ENCODE data around the gene DOCK6. TPM values are rescaled to one million over a fixed set of nuclear protein-coding genes. Genes with fewer than 3 reads are reported as not detected.
A peak's percentile ranks its signal among the peaks of the same experiment; 100 is the strongest.

Gene DOCK6, protein sequence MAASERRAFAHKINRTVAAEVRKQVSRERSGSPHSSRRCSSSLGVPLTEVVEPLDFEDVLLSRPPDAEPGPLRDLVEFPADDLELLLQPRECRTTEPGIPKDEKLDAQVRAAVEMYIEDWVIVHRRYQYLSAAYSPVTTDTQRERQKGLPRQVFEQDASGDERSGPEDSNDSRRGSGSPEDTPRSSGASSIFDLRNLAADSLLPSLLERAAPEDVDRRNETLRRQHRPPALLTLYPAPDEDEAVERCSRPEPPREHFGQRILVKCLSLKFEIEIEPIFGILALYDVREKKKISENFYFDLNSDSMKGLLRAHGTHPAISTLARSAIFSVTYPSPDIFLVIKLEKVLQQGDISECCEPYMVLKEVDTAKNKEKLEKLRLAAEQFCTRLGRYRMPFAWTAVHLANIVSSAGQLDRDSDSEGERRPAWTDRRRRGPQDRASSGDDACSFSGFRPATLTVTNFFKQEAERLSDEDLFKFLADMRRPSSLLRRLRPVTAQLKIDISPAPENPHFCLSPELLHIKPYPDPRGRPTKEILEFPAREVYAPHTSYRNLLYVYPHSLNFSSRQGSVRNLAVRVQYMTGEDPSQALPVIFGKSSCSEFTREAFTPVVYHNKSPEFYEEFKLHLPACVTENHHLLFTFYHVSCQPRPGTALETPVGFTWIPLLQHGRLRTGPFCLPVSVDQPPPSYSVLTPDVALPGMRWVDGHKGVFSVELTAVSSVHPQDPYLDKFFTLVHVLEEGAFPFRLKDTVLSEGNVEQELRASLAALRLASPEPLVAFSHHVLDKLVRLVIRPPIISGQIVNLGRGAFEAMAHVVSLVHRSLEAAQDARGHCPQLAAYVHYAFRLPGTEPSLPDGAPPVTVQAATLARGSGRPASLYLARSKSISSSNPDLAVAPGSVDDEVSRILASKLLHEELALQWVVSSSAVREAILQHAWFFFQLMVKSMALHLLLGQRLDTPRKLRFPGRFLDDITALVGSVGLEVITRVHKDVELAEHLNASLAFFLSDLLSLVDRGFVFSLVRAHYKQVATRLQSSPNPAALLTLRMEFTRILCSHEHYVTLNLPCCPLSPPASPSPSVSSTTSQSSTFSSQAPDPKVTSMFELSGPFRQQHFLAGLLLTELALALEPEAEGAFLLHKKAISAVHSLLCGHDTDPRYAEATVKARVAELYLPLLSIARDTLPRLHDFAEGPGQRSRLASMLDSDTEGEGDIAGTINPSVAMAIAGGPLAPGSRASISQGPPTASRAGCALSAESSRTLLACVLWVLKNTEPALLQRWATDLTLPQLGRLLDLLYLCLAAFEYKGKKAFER (N-terminal part only)
- total RNA-seq, result 3.9 and 5.3 TPM in 2 replicates

DNA sequence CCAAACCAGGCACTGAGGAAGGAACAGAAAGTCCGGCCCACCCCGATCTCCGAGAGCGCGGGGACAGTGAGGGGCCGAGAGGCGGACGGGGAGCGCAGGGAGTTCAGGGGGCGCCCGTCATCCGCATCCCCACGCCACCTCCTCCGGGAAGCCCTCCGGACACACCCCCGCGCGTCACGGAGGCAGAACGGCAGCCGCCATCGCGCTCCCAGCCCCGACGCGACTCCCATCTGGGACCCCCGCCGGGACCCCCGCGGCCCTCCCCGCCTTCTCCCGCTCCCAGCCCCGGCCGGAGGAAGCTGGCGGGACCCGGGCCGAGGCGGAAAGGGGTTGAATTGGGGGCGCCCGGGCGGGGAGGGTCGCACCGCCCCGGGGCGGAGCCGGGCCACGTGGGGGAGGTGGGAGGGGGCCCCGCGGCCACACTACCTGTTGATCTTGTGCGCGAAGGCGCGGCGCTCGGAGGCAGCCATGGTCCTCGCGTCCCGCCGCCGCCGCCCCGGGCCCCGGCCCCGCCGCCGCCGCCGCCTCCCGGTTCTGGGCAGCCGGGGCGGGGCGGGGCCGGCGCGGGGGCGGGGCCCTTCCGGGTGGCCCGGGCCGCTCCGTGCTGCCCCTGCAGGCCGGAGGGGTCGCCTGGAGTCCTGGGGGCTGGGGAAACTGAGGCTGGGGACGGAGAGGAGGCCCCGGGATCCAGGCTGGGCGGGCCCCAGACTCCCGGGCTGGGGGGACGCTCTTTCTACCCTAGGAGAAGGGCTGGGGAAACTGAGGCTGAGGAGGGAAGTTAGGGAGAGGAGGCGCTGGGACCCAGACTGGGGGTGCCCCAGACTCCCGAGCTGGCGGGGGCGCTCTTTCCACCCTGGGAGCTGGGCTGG, at the start of gene DOCK6:
Gene DOCK6, minus strand, starts transcription at position 554 of the 869 bp plus-strand sequence. Its CDS starts 84 bp downstream, at position 470.
- no peak within 1 kb of the TSS for H3K27ac Mint-ChIP-seq
- H3K9me3 Mint-ChIP-seq, result no peaks in the 10 kb centered on the region
- H3K4me1 Mint-ChIP-seq (ENCODE audit: low read depth), result peaks cover 2% of the 10 kb centered on the region
- intact Hi-C loops (cut with micrococcal nuclease), result no loop called here
- DNase-seq (ENCODE audit: low spot score), result no peak
- peak within 1 kb of the TSS; percentile 58 for H3K4me3 Mint-ChIP-seq (ENCODE audit: low read depth)
- H3K36me3 Mint-ChIP-seq (ENCODE audit: low read depth), result no peaks in the 10 kb centered on the region
- peaks cover 46% of the 10 kb centered on the region for H3K27me3 Mint-ChIP-seq (ENCODE audit: low read depth)

DNA sequence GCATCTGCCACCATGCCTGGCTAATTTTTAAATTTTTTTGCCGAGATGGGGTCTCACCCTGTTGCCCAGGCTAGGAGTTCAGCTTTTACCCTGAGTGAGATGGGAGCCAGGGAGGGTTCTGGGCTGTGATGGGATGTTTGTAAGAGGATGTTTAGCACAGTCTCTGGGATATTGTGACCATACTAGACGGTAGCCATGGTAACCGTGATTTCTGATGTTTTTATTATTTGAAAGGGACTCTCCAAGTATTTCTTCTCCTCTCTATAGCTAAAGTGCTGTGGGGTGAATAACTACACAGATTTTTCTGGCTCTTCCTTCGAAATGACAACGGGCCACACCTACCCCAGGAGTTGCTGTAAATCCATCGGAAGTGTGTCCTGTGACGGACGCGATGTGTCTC, 44.0 kb upstream of the DOCK6 start:
- no peak for DNase-seq (ENCODE audit: low spot score)
- H3K4me3 Mint-ChIP-seq (ENCODE audit: low read depth), result no peak overlapping the region
- no peak overlapping the region for H3K27ac Mint-ChIP-seq
- intact Hi-C loops (cut with micrococcal nuclease), result no loop called here
- H3K4me1 Mint-ChIP-seq (ENCODE audit: low read depth), result no peaks in the 10 kb centered on the region
- no peaks in the 10 kb centered on the region for H3K36me3 Mint-ChIP-seq (ENCODE audit: low read depth)
- H3K9me3 Mint-ChIP-seq, result no peaks in the 10 kb centered on the region
- H3K27me3 Mint-ChIP-seq (ENCODE audit: low read depth), result peaks cover 3% of the 10 kb centered on the region

DNA sequence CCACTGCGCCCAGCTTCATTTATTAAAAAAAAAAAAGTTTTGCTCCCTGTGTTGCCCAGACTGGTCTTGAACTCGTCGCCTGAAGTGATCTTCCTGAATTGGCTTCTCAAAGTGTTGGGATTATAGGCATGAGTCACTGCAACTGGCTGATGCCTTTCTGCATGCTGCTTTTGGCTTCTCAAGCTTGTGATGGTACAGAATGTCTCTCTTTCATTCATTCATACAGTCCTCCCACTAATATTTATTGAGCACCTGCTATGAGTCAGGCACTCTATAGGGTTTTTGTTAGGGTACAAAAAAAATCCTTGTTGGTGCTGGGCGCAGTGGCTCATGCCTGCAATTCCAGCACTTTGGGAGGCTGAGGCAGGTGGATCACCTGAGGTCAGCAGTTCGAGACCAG, 42.6 kb upstream of the DOCK6 start:
- H3K27ac Mint-ChIP-seq, result no peak overlapping the region
- intact Hi-C loops (cut with micrococcal nuclease), result no loop called here
- no peak overlapping the region for H3K4me3 Mint-ChIP-seq (ENCODE audit: low read depth)
- peaks cover 3% of the 10 kb centered on the region for H3K27me3 Mint-ChIP-seq (ENCODE audit: low read depth)
- H3K9me3 Mint-ChIP-seq, result no peaks in the 10 kb centered on the region
- DNase-seq (ENCODE audit: low spot score), result no peak
- no peaks in the 10 kb centered on the region for H3K36me3 Mint-ChIP-seq (ENCODE audit: low read depth)
- no peaks in the 10 kb centered on the region for H3K4me1 Mint-ChIP-seq (ENCODE audit: low read depth)

DNA sequence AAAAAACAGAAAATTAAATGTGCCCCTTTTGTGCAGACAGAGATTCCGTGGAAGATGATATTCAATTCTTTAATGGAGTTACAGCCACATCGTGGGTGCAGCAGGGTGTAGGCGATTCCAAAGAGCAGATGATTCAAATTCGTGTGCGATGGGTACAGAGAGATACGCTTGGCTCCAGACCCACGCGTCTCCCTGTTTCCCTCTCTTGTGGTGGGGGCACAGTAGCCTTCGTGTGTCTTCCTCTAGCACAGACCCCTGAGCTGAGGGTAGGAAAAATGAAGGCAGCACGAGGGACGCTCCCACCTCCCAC, 38.4 kb upstream of the DOCK6 start:
- H3K27me3 Mint-ChIP-seq (ENCODE audit: low read depth), result peaks cover 9% of the 10 kb centered on the region
- H3K27ac Mint-ChIP-seq, result no peak overlapping the region
- H3K36me3 Mint-ChIP-seq (ENCODE audit: low read depth), result no peaks in the 10 kb centered on the region
- no peak for DNase-seq (ENCODE audit: low spot score)
- H3K4me1 Mint-ChIP-seq (ENCODE audit: low read depth), result no peaks in the 10 kb centered on the region
- intact Hi-C loops (cut with micrococcal nuclease), result no loop called here
- H3K4me3 Mint-ChIP-seq (ENCODE audit: low read depth), result no peak overlapping the region
- no peaks in the 10 kb centered on the region for H3K9me3 Mint-ChIP-seq

DNA sequence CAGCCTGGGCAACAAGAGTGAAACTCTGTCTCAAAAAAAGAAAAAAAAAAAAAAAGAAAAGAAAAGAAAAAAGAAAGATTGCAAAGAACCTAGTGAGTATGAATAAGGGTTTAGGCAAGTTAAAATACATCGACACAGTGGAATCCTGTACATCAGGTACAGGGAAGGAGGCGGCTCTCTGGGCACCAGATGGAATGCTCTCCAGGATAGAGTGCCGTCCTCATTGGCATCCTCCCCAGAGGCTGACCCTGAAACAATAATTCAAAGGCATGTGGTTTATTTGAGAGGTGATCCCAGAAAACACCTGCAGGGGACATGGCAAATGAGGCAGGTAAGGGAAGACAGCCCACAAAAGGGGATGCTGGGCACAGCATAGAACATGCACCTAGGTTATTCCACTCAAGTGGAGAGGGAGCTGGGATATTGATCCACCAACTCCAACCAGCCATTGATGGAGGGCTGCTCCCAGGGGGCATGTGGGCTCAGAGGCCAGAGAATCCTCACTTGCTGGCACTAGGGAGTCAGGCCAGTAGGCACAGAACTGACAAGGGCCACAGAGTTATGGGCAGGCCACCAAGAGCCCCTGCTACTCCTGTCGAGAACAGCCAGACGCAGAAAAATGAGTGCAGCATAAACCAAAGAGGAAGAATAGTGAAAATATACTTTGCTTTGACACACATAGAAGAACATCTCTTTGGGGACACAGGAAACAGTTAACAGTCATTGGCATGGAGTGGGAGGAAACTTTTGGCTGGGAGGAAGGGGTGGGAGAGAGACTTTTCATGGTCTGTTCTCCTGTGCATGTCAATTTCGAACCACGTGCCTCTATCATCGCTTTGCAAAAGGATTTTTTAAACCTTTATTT, 37.9 kb upstream of the DOCK6 start:
- Mint-ChIP-seq H3K4me3 (ENCODE audit: low read depth) (no peak overlapping the region), H3K27me3 (ENCODE audit: low read depth) (peaks cover 11% of the 10 kb centered on the region), H3K9me3 (no peaks in the 10 kb centered on the region), H3K4me1 (ENCODE audit: low read depth) (no peaks in the 10 kb centered on the region), H3K27ac (no peak overlapping the region), H3K36me3 (ENCODE audit: low read depth) (no peaks in the 10 kb centered on the region)
- DNase-seq (ENCODE audit: low spot score), result no peak
- intact Hi-C loops (cut with micrococcal nuclease), result loop anchor here (5.0 to 10.0 kb wide), 2 partner anchors 37 to 75 kb away; partner anchors contain the start of genes RAB3D and SWSAP1

DNA sequence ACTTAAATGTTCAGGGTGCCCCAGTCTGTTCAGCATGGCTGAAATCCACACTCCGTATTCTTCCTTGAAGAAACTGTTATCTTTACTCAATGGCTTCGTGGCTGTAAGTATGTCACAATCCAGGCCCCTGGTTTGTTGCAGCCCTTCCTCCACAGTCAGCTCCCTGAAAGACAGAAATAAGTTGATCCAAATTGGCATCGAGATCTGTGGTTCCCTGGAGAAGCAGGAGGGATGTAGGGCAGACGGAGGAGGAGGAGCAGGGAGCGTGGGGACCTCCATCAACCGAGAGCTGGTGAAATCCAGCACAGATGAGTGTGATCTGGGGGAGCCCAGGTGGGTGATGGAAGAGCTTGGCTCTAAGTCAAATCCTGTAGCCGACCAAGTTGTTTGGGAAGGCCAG, 33.9 kb upstream of the DOCK6 start:
- Mint-ChIP-seq H3K4me3 (ENCODE audit: low read depth) (no peak overlapping the region), H3K27me3 (ENCODE audit: low read depth) (peaks cover 18% of the 10 kb centered on the region), H3K4me1 (ENCODE audit: low read depth) (peaks cover 9% of the 10 kb centered on the region), H3K9me3 (no peaks in the 10 kb centered on the region), H3K27ac (no peak overlapping the region), H3K36me3 (ENCODE audit: low read depth) (no peaks in the 10 kb centered on the region)
- DNase-seq (ENCODE audit: low spot score), result no peak
- intact Hi-C loops (cut with micrococcal nuclease), result loop anchor here (5.0 to 10.0 kb wide), 2 partner anchors 41 to 79 kb away; partner anchors contain the start of genes RAB3D and SWSAP1

DNA sequence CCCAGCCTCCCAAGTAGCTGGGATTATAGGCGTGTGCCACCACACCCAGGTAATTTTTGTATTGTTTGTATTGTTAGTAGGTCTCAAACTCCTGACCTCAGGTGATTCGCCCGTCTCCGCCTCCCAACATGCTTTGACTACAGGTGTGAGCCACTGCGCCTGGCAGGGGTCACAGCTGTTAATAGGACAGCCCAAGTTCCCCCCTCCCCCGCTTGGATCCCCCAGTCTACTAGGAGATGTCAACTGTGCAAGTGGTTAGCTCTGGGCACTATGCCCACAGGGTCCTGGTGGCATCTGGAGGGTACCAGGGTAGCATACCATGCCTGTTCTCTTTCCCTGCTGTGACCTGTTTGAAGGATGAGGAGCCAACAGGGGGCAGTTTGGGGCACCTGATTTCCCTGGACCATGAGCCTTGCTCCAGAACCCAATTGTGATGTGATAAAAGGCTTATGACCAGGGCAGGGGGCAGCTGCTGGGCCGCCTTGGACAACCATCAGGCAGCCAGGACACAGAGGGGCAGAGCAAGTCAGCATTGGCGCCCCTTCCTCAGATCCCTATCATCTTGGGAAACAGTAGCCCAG, 33.4 kb upstream of the DOCK6 start, which contains the start of gene TSPAN16:
Gene TSPAN16, plus strand, starts transcription at position 496 of the 581 bp plus-strand sequence. CDS start 138 bp downstream, outside the sequence.
- no peak for DNase-seq (ENCODE audit: low spot score)
- intact Hi-C loops (cut with micrococcal nuclease), result loop anchor here (5.0 to 10.0 kb wide), 2 partner anchors 42 to 79 kb away; partner anchors contain the start of genes RAB3D and SWSAP1
- Mint-ChIP-seq H3K27ac (no peak within 1 kb of the TSS), H3K4me1 (ENCODE audit: low read depth) (peaks cover 9% of the 10 kb centered on the region), H3K27me3 (ENCODE audit: low read depth) (peaks cover 20% of the 10 kb centered on the region), H3K36me3 (ENCODE audit: low read depth) (no peaks in the 10 kb centered on the region), H3K4me3 (ENCODE audit: low read depth) (no peak within 1 kb of the TSS), H3K9me3 (no peaks in the 10 kb centered on the region)

DNA sequence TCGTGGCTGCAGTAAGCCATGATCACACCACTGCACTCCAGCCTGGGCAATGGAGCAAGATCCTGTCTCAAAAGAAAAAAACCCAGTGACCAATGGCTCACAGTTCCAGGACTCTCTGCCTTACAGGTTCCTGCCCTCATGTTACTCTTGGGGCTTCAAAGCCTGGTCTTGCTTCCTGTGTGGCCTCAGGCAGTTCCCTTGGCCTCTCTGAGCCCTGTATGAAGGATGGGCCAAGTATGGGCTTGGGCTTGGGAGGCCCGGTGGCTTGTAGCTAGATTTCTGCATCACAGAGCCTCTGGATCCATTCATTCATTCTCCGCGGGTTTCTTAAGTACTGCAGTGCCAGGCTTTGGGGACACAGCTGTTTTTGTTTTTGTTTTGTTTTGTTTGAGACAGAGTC, 32.9 kb upstream of the DOCK6 start:
- Mint-ChIP-seq H3K9me3 (no peaks in the 10 kb centered on the region), H3K4me1 (ENCODE audit: low read depth) (peaks cover 9% of the 10 kb centered on the region), H3K27me3 (ENCODE audit: low read depth) (peaks cover 20% of the 10 kb centered on the region), H3K4me3 (ENCODE audit: low read depth) (no peak overlapping the region), H3K36me3 (ENCODE audit: low read depth) (no peaks in the 10 kb centered on the region), H3K27ac (no peak overlapping the region)
- intact Hi-C loops (cut with micrococcal nuclease), result loop anchor here (5.0 to 10.0 kb wide), 2 partner anchors 42 to 80 kb away; partner anchors contain the start of genes RAB3D and SWSAP1
- no peak for DNase-seq (ENCODE audit: low spot score)

DNA sequence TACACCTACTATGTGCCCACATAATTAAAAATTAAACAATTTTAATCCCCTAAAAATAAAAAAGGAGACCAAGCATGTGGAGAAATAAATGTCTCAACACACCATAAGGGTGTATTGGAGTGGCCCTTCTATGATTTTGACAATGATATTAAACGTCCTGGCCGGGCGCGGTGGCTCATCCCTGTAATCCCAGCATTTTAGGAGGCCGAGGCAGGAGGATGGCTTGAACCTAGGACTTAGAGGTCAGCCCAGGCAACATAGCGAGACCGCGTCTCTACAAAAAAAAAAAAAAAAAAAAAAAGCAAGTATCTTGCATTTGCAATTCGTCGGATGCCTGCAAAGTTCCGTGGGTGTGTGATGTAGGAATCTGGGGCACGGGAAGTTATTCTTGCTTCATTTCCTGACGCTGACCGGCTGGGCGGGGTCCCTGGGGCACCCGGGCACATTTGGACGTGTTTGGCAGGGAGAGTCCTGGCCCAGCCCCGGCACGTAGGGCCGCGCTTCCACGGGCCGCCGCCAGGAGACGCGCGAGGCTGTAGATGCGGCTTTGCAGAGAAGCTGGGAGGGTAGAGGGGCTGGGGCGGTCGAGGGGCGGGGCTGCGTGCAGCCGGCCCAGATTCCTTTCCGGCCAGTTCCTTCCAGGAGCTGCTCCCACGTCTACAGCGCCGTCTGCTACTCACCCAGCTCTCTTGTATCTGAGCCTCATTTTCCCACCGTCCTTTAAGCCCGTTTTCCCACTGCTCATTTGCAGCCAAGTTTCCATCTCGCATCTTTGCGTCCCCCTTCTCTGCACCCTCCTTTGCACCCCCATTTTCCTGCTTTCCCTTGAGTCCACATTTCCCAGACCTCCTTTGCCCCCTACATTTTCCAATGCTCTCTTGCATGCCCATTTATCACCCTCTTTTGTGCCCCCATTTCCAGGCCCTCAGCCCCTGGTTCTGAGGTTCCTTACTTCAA, 31.4 kb upstream of the DOCK6 start:
- intact Hi-C loops (cut with micrococcal nuclease), result loop anchor here (5.0 to 10.0 kb wide), 2 partner anchors 81 to 154 kb away; partner anchors contain the start of gene SWSAP1

DNA sequence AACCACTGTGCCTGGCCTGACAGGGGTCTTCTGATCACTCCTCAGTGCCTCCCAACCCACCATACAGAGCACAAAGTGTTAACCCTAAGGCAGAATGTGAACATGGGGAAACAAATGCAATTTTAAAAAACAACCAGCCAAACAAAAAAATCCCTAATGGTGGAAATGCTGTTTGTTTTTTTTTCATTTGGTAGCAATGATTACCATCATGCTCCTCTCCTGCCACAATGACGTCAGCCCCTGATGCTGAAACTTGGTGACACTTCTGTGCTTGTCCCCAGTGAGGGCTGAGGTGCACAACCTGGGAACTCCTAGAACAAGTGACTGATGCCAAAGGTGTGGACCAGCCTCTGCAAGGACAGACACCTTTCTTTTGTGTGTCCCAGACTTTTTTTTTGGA, 29.7 kb upstream of the DOCK6 start:
- Mint-ChIP-seq H3K27me3 (ENCODE audit: low read depth) (peaks cover 28% of the 10 kb centered on the region), H3K36me3 (ENCODE audit: low read depth) (no peaks in the 10 kb centered on the region), H3K4me3 (ENCODE audit: low read depth) (no peak overlapping the region), H3K9me3 (no peaks in the 10 kb centered on the region), H3K4me1 (ENCODE audit: low read depth) (peaks cover 12% of the 10 kb centered on the region), H3K27ac (no peak overlapping the region)
- intact Hi-C loops (cut with micrococcal nuclease), result loop anchor here (5.0 to 10.0 kb wide), 2 partner anchors 83 to 155 kb away; partner anchors contain the start of gene SWSAP1
- DNase-seq (ENCODE audit: low spot score), result no peak

More for the DNA sequence above, 31.4 kb upstream of the DOCK6 start:
- DNase-seq (ENCODE audit: low spot score), result peak; percentile 71
- Mint-ChIP-seq H3K4me1 (ENCODE audit: low read depth) (peaks cover 9% of the 10 kb centered on the region), H3K27me3 (ENCODE audit: low read depth) (peaks cover 22% of the 10 kb centered on the region), H3K27ac (no peak overlapping the region), H3K4me3 (ENCODE audit: low read depth) (peak overlapping the region; percentile 56), H3K36me3 (ENCODE audit: low read depth) (no peaks in the 10 kb centered on the region), H3K9me3 (no peaks in the 10 kb centered on the region)
